DND-41 (cell line): ENCODE results near the gene ATP2B3.

ENCODE experiments used
- ATAC-seq: fragments of 200-7000 bp; cut with Tn5 transposase; 3 replicates; pipeline ENCODE4 v1.9.1; 2021; ENCODE audit warnings: low read depth; ENCODE audit not compliant: insufficient read depth
- DNase-seq: peaks from one replicate; pipeline ENCODE4 v3.0.0-alpha.2; 2020
- H2AFZ ChIP-seq: 2 replicates; pipeline ENCODE4 v1.6.0; 2012; ENCODE audit warnings: low read depth, low read length
- H3K27ac ChIP-seq: 2 replicates; pipeline ENCODE4 v1.5.1; 2012; ENCODE audit warnings: low read length, inconsistent platforms
- H3K27me3 ChIP-seq: fragments of 200-600 bp; sonication (generic); 2 replicates; pipeline ENCODE4 v1.6.0; 2012; ENCODE audit warnings: low read length, mild to moderate bottlenecking, inconsistent platforms; ENCODE audit not compliant: insufficient read depth, poor library complexity
- H3K36me3 ChIP-seq: 2 replicates; pipeline ENCODE4 v1.5.1; 2012; ENCODE audit warnings: low read length, inconsistent platforms; ENCODE audit not compliant: insufficient read depth
- H3K4me1 ChIP-seq: 2 replicates; pipeline ENCODE4 v1.5.1; 2012; ENCODE audit warnings: mild to moderate bottlenecking, low read length; ENCODE audit not compliant: insufficient read depth
- H3K4me2 ChIP-seq: 2 replicates; pipeline ENCODE4 v1.6.0; 2012; ENCODE audit warnings: mild to moderate bottlenecking, moderate library complexity, low read length, inconsistent platforms; ENCODE audit not compliant: insufficient read depth
- H3K4me3 ChIP-seq, 2 experiments: fragments of 200-600 bp in 1 of 2; shearing (Covaris generic) in 1 of 2; 2 replicates each; pipeline ENCODE4 v1.5.1; 2012 to 2016; ENCODE audit warnings: inconsistent platforms in 2 of 2, low read length in 2 of 2, mild to moderate bottlenecking in 2 of 2, low read depth in 1 of 2, moderate library complexity in 1 of 2
- H3K79me2 ChIP-seq: 2 replicates; pipeline ENCODE4 v1.6.0; 2012; ENCODE audit warnings: low read length, inconsistent platforms; ENCODE audit not compliant: insufficient read depth
- H3K9ac ChIP-seq: 2 replicates; pipeline ENCODE4 v1.6.0; 2012; ENCODE audit warnings: low read depth, mild to moderate bottlenecking, inconsistent platforms, low read length, moderate library complexity
- H3K9me3 ChIP-seq: 2 replicates; pipeline ENCODE4 v1.5.1; 2012; ENCODE audit warnings: low read length, moderate library complexity, mild to moderate bottlenecking, inconsistent platforms; ENCODE audit not compliant: insufficient read depth, severe bottlenecking
- H4K20me1 ChIP-seq: 2 replicates; pipeline ENCODE4 v1.6.0; 2012; ENCODE audit warnings: low read length; ENCODE audit not compliant: insufficient read depth
- EZH2 ChIP-seq: IDR thresholded peaks from 3 replicates; pipeline ENCODE4 v1.6.1; 2012; ENCODE audit warnings: borderline replicate concordance, low read depth, mild to moderate bottlenecking, moderate library complexity, low read length, inconsistent platforms; ENCODE audit not compliant: severe bottlenecking
- TF ChIP-seq, protein P1 (sequence below): IDR thresholded peaks from 2 replicates; pipeline ENCODE4 v1.5.1; 2012; ENCODE audit warnings: borderline replicate concordance, low read length, moderate library complexity, mild to moderate bottlenecking; ENCODE audit not compliant: poor library complexity, severe bottlenecking; ENCODE audit errors: extremely low read depth

The ATP2B3 gene

DNA sequence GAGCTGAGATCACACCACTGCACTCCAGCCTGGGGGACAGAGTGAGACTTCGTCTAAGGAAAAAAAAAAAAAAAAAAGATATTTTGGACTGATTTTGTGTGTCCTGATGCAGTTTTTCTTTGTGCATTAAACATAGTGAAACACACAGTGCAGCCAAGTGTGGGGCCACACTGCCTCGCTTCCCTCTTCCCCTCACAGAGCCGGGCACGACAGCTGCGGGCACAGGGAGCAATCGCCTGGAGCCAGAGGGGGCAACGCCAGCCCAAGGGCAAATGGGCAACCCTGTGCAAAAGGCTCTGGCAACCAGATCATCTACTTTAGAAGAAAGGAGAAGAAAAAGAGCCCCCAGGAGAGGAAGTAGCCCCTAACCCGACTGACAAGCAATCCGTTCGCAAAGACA is 95.0 kb downstream of the ATP2B3 start:
- no peak overlapping the region for H3K4me3 ChIP-seq
- no peak overlapping the region for H3K9ac ChIP-seq
- H3K4me2 ChIP-seq = no peak overlapping the region
- H3K79me2 ChIP-seq = no peaks in the 10 kb centered on the region
- H3K36me3 ChIP-seq = no peaks in the 10 kb centered on the region
- H3K4me1 ChIP-seq = no peaks in the 10 kb centered on the region
- no peaks in the 10 kb centered on the region for H3K27me3 ChIP-seq
- no peaks in the 10 kb centered on the region for H4K20me1 ChIP-seq
- no peaks in the 10 kb centered on the region for H3K9me3 ChIP-seq
- H3K27ac ChIP-seq = no peak overlapping the region
- ATAC-seq (no peak), DNase-seq (no peak)
- TF ChIP-seq, protein P1, sequence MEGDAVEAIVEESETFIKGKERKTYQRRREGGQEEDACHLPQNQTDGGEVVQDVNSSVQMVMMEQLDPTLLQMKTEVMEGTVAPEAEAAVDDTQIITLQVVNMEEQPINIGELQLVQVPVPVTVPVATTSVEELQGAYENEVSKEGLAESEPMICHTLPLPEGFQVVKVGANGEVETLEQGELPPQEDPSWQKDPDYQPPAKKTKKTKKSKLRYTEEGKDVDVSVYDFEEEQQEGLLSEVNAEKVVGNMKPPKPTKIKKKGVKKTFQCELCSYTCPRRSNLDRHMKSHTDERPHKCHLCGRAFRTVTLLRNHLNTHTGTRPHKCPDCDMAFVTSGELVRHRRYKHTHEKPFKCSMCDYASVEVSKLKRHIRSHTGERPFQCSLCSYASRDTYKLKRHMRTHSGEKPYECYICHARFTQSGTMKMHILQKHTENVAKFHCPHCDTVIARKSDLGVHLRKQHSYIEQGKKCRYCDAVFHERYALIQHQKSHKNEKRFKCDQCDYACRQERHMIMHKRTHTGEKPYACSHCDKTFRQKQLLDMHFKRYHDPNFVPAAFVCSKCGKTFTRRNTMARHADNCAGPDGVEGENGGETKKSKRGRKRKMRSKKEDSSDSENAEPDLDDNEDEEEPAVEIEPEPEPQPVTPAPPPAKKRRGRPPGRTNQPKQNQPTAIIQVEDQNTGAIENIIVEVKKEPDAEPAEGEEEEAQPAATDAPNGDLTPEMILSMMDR = no peak
- TF ChIP-seq EZH2 = no peak
- no peak overlapping the region for H2AFZ ChIP-seq

DNA sequence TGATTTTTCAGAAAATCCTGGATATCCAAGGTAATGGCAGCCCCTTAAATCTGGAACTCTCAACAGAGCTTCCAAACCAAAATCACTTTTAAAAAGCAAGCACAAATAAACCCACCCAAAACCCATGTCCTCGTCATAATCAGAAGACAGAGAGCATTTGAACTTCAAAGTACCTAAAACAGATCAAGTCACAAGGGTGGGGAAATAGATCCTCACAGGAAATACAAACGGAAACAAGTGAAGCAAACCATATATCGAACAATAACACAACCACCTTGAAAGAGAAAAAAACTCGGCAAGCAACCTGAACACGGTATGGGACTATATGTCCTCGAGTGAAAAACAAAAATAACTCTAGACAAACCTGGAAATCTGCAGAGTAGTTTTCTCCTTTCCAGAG is 97.4 kb downstream of the ATP2B3 start:
- Histone ChIP-seq H3K4me3 (no peak overlapping the region), H2AFZ (no peak overlapping the region), H3K27me3 (no peaks in the 10 kb centered on the region), H4K20me1 (no peaks in the 10 kb centered on the region), H3K4me2 (no peak overlapping the region), H3K9ac (no peak overlapping the region), H3K36me3 (no peaks in the 10 kb centered on the region), H3K9me3 (no peaks in the 10 kb centered on the region), H3K79me2 (no peaks in the 10 kb centered on the region), H3K27ac (no peak overlapping the region), H3K4me1 (no peaks in the 10 kb centered on the region)
- TF ChIP-seq, protein P1 = no peak
- no peak for TF ChIP-seq EZH2
- ATAC-seq = no peak
- no peak for DNase-seq

DNA sequence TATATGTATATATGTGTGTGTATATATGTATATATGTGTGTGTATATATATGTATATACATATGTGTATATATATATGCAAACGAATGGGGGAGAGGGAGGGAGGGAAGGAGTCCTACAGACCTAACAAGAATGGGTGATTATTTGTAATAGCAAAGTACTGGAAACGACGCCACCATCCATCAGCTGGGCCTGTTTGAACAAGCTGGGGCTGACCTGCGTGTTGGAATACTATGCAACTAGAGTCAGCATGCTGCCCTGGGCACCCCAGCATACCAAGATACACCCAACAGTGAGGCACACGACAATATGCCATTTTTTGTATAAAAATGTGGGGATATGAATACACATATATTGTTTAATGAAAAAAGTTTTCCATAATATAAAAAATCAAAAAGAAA is 103.1 kb downstream of the ATP2B3 start:
- no peak for DNase-seq
- Histone ChIP-seq H3K4me1 (no peaks in the 10 kb centered on the region), H3K4me3 (no peak overlapping the region), H3K9ac (no peak overlapping the region), H3K36me3 (no peaks in the 10 kb centered on the region), H4K20me1 (no peaks in the 10 kb centered on the region), H3K4me2 (no peak overlapping the region), H3K79me2 (no peaks in the 10 kb centered on the region), H3K27ac (no peak overlapping the region), H2AFZ (no peak overlapping the region), H3K9me3 (no peaks in the 10 kb centered on the region), H3K27me3 (no peaks in the 10 kb centered on the region)
- TF ChIP-seq, protein P1 = no peak
- no peak for TF ChIP-seq EZH2
- ATAC-seq = no peak

DNA sequence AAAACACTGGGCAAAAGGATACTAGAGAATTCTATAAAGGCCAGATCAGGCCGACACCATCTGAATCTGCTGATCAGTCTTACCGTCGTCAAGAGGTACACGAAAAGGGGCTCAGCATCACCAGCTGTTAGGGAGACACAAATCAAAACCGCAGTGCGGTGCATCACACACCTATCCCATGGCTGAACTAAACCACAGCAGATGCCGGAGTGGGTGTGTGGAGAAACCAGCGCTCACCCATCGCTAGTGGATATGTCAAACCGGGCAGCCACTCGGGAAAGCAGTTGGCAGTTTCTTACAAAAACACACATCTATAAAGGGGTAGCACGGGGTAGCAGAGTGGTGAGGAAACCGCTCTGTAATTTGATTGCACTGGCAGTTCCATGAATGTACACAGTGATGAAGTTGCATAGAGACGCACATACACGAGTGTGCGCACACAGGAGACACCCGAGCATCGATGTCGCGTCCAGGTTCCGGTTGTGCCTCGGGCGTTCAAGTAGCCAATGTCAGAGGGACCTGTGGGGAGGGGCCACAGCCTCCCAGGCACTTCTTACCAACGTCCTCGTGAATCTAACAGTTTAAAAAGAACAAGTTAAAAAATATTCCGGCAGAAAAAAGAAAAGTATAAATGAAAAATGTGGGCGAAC is 104.6 kb downstream of the ATP2B3 start:
- H3K9ac ChIP-seq = no peak overlapping the region
- no peaks in the 10 kb centered on the region for H3K27me3 ChIP-seq
- no peak overlapping the region for H3K4me2 ChIP-seq
- no peak overlapping the region for H3K27ac ChIP-seq
- no peaks in the 10 kb centered on the region for H4K20me1 ChIP-seq
- no peaks in the 10 kb centered on the region for H3K4me1 ChIP-seq
- H3K4me3 ChIP-seq = no peak overlapping the region
- DNase-seq = no peak
- TF ChIP-seq, protein P1 = no peak
- TF ChIP-seq EZH2 = no peak
- ATAC-seq = no peak
- no peaks in the 10 kb centered on the region for H3K36me3 ChIP-seq
- H3K9me3 ChIP-seq = no peaks in the 10 kb centered on the region
- no peaks in the 10 kb centered on the region for H3K79me2 ChIP-seq
- no peak overlapping the region for H2AFZ ChIP-seq
